D721Med (cell line): ENCODE measurements around the gene PROKR1.

ENCODE experiments used
- DNase-seq: peaks from one replicate; pipeline ENCODE4 v3.0.0; 2011; ENCODE audit warnings: low spot score; ENCODE audit not compliant: insufficient read length
- FAIRE-seq: peaks from 2 replicates; lab custom pipeline; 2011; peaks lifted over from hg19 to GRCh38; lab: Jason Lieb, UNC
- CTCF ChIP-seq: IDR thresholded peaks from 2 replicates; pipeline ENCODE4 v1.5.1; 2012; ENCODE audit warnings: mild to moderate bottlenecking, control low read depth; ENCODE audit not compliant: insufficient read depth; ENCODE audit errors: missing control alignments

PROKR1 gene

GRCh38 chr2:68605939-68606338, 37.4 kb upstream of the PROKR1 start:
- no peak for DNase-seq
- FAIRE-seq: no peak
- no peak for TF ChIP-seq CTCF

GRCh38 chr2:68606759-68607158, 36.6 kb upstream of the PROKR1 start:
- FAIRE-seq (no peak), DNase-seq (no peak)
- TF ChIP-seq CTCF: no peak

GRCh38 chr2:68607837-68608236, 35.5 kb upstream of the PROKR1 start:
- DNase-seq (no peak), FAIRE-seq (no peak)
- no peak for TF ChIP-seq CTCF

- FAIRE-seq: no peak
- TF ChIP-seq CTCF: no peak
- DNase-seq: no peak
Measured at GRCh38 chr2:68612765-68613519, 30.4 kb upstream of the PROKR1 start.

- TF ChIP-seq CTCF: no peak
- no peak for DNase-seq
- no peak for FAIRE-seq
Measured at GRCh38 chr2:68620772-68621171, 22.6 kb upstream of the PROKR1 start.

- FAIRE-seq (no peak), DNase-seq (no peak)
- TF ChIP-seq CTCF: no peak
Measured at GRCh38 chr2:68623820-68624219, 19.6 kb upstream of the PROKR1 start.

GRCh38 chr2:68627615-68628014, 15.8 kb upstream of the PROKR1 start:
- DNase-seq (no peak), FAIRE-seq (no peak)
- TF ChIP-seq CTCF: no peak
